Measurements from ENCODE around the gene EIF5A2.

EIF5A2 gene

DNA sequence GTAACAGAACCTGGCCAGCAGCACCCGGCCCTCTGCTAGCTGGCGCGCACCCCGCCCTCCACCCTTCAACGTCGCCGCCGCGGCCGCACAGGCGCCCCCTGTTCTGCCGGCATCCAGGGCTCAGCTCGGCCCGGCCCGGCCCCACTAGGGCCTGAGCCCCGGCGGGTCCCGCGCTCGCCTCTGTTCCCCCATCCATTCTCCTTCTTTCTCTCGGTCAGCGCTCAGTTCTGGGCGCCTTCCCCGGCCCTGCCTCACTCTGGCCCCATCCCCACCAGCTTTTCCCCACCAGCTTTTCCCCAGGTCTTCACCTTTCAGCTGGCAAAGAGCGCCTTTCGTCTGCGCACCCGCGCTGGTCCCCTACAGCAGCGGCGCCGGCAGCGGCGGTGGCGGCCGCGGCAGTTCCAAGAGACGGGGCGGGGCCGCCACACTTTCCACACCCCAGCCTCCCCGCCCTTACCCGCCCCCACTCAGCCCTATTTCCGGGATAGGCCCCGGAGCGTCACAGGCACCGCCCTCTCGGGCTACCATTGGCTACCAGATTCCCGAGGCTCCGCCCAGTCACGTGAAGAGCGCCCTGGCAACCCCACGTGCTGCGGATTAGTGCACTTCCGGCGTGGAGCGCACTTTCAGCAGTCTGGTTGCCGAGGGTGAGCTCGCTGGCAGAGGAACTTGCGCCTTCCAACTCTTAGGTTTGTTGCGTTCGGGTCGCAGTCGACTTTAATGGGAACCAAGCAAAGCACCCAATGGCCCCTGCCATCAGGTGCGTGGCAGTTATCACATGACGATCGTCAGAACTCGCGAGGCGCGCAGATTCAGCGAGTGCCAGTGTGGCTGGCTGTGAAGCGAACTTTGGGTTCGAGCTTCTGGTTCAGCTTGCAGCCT is at the start of gene EIF5A2:
Gene EIF5A2 (minus strand): TSS at position 403 of the 882 bp plus-strand sequence. CDS start 831 bp downstream, outside the sequence.
- DNase-seq (ENCODE audit: low read depth in 2 of 2), result peak; percentile 97
- peak within 1 kb of the TSS; percentile 72 to 78 for H3K4me3 ChIP-seq (replicated peaks in 1 of 2; ENCODE audit: low read depth in 2 of 2, low read length in 2 of 2)
- TF ChIP-seq, protein P1, sequence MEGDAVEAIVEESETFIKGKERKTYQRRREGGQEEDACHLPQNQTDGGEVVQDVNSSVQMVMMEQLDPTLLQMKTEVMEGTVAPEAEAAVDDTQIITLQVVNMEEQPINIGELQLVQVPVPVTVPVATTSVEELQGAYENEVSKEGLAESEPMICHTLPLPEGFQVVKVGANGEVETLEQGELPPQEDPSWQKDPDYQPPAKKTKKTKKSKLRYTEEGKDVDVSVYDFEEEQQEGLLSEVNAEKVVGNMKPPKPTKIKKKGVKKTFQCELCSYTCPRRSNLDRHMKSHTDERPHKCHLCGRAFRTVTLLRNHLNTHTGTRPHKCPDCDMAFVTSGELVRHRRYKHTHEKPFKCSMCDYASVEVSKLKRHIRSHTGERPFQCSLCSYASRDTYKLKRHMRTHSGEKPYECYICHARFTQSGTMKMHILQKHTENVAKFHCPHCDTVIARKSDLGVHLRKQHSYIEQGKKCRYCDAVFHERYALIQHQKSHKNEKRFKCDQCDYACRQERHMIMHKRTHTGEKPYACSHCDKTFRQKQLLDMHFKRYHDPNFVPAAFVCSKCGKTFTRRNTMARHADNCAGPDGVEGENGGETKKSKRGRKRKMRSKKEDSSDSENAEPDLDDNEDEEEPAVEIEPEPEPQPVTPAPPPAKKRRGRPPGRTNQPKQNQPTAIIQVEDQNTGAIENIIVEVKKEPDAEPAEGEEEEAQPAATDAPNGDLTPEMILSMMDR (IDR thresholded peaks at IDR 0.05; ENCODE audit: low read depth, low read length), result no peak

DNA sequence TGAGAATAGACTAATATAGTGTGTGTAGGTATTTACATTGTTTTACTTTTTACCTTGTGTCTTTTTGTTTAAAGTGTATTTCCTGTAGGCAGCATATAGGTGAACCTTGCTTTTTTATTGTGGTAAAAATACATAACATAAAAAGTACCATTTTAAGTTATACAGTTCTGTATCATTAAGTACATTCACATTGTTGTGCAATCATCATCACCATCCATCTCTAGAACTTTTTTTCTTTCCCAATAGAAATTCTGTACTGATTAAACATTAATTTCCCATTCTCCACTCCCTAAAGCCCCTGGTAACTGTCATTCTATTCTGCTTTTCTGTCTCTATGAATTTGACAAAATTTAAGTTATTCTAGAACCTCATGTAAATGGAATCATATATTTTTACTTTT is 48.2 kb upstream of the EIF5A2 start:
- TF ChIP-seq, protein P1 (IDR thresholded peaks at IDR 0.05; ENCODE audit: low read depth, low read length), result no peak

DNA sequence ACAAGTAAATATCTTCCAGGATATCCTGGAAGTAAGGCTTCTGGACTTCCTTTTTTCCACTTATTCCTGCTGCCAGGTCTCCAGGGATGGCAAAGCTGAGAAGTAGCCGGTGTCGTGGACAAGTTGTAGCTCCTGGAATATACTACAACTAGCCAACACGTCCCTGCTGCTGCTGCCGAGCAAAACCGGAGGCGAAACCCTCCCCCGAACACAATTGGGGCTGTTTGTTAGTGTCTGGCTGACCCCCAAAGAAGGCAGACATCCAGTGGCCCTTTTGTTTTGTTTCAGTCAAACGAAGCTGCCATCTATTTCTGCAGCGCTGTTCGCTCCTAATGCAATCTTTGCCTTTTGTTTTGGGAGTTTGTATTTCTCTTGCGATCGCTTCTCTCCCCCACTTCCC is 45.3 kb upstream of the EIF5A2 start:
- DNase-seq (ENCODE audit: low read depth in 2 of 2), result no peak
- H3K4me3 ChIP-seq (replicated peaks in 1 of 2; ENCODE audit: low read depth in 2 of 2, low read length in 2 of 2), result no peak overlapping the region
- TF ChIP-seq, protein P1 (IDR thresholded peaks at IDR 0.05; ENCODE audit: low read depth, low read length), result no peak

More for the DNA sequence above, 48.2 kb upstream of the EIF5A2 start:
- DNase-seq (ENCODE audit: low read depth in 2 of 2), result no peak
- H3K4me3 ChIP-seq (replicated peaks in 1 of 2; ENCODE audit: low read depth in 2 of 2, low read length in 2 of 2), result no peak overlapping the region

DNA sequence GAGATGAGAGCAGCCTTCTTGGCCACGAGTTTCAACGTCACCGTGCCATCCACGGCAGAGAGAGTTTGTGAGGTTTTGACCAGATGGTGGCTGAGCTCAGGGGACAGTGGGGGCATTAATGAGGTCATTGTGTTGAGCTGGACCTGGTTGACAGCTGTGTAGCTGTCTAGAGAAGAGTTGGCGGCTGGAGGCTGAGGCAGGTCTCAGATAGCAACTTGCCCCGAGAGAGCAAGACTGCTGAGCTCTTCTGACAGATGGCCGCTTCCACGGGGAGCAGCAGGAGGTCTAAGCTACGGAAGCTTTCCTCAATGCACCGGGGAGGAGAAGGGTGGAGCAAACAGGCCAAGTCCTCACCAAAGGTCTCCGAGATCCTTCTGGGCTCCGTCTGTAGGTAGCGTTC is 44.8 kb upstream of the EIF5A2 start:
- TF ChIP-seq, protein P1 (IDR thresholded peaks at IDR 0.05; ENCODE audit: low read depth, low read length), result no peak
- no peak for DNase-seq (ENCODE audit: low read depth in 2 of 2)
- no peak overlapping the region for H3K4me3 ChIP-seq (replicated peaks in 1 of 2; ENCODE audit: low read depth in 2 of 2, low read length in 2 of 2)

DNA sequence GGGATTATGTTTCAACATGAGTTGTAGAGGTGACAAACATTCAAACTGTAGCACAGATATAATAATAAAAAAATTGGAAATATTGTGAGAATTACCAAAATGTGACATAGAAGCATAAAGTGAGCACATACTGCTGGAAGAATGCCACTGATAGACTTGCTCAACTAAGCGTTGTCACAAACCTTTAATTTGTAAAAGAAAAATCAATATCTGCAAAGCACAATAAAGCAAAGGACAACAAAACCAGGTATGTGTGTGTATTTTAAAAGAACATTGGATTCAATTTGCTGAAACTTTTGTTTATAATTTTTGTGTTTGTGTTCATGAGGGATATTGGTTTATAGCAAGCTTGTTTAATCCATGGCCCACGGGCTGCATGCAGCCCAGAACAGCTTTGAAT is 40.8 kb upstream of the EIF5A2 start:
- no peak overlapping the region for H3K4me3 ChIP-seq (replicated peaks in 1 of 2; ENCODE audit: low read depth in 2 of 2, low read length in 2 of 2)
- no peak for DNase-seq (ENCODE audit: low read depth in 2 of 2)
- TF ChIP-seq, protein P1 (IDR thresholded peaks at IDR 0.05; ENCODE audit: low read depth, low read length), result no peak

DNA sequence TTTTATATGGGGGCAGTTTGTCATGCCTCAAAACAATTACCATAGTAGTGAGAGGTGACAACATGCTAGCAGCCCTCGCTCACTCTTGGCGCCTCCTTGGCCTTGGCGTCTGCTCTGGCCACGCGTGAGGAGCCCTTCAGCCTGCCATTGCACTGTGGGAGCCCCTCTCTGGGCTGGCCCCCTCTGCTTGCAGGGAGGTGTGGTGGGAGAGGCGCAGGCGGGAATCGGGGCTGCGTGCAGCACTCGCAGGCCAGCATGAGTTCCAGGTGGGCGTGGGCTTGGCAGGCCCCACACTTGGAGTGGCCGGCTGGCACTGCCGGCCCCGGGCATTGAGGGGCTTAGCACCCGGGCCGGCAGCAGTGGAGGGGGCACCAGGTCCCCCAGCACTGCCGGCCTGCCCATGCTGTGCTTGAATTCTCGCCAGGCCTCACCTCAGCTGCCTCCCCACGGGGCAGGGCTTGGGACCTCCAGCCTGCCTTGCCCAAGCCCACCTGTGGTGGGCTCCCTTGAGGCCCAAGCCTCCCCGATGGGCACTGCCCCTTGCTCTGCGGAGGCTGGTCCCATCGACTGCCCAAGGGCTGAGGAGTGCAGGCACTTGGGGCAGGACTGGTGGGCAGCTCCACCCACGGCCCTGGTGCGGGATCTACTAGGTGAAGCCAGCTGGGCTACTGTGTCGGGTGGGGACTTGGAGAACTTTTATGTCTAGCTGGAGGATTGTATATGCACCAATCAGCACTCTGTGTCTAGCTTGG is 38.8 kb upstream of the EIF5A2 start:
- no peak overlapping the region for H3K4me3 ChIP-seq (replicated peaks in 1 of 2; ENCODE audit: low read depth in 2 of 2, low read length in 2 of 2)
- no peak for DNase-seq (ENCODE audit: low read depth in 2 of 2)
- TF ChIP-seq, protein P1 (IDR thresholded peaks at IDR 0.05; ENCODE audit: low read depth, low read length), result no peak

Data from cardiac fibroblast (primary cell).